PFSK-1 (cell line): ENCODE measurements around the gene GGTA1.

Source experiments
- FOXP2 ChIP-seq: optimal IDR thresholded peaks from 2 replicates; pipeline ENCODE3; 2011; ENCODE audit warnings: borderline replicate concordance, control low read depth, inconsistent platforms; ENCODE audit not compliant: insufficient read depth; ENCODE audit errors: extremely low read length, extremely low read depth
- POLR2AphosphoS5 ChIP-seq: IDR thresholded peaks from 2 replicates; pipeline ENCODE4 v1.6.1; 2012; ENCODE audit warnings: low read depth, mild to moderate bottlenecking, control low read depth, low read length, moderate library complexity
- REST ChIP-seq, 2 experiments: IDR thresholded peaks; 2 replicates each; pipeline versions ENCODE4 v1.6.1 to v1.8.0; 2011 to 2012; ENCODE audit warnings: low read depth in 2 of 2, low read length in 2 of 2, control low read depth in 1 of 2, inconsistent platforms in 1 of 2, mild to moderate bottlenecking in 1 of 2, moderate library complexity in 1 of 2; ENCODE audit not compliant: insufficient read depth in 1 of 2
- SIN3A ChIP-seq: IDR thresholded peaks from 2 replicates; pipeline ENCODE4 v1.6.1; 2012; ENCODE audit warnings: mild to moderate bottlenecking, low read length, moderate library complexity, borderline replicate concordance; ENCODE audit not compliant: insufficient read depth
- TAF1 ChIP-seq: IDR thresholded peaks from 2 replicates; pipeline ENCODE4 v1.6.1; 2012; ENCODE audit warnings: low read length, control low read depth, borderline replicate concordance; ENCODE audit not compliant: insufficient read depth

GGTA1 gene

GRCh38 chr9:121529237-121529987, 29.8 kb upstream of the GGTA1 start:
- TF ChIP-seq POLR2AphosphoS5 (no peak), SIN3A (no peak), FOXP2 (peak; percentile 45), REST (IDR thresholded peaks at IDR 0.05; ENCODE audit: insufficient read depth in 1 of 2, low read depth in 2 of 2, low read length in 2 of 2) (no peak), TAF1 (no peak)

- TF ChIP-seq TAF1 (no peak), SIN3A (no peak), POLR2AphosphoS5 (no peak), REST (IDR thresholded peaks at IDR 0.05; ENCODE audit: insufficient read depth in 1 of 2, low read depth in 2 of 2, low read length in 2 of 2) (no peak), FOXP2 (no peak)
Measured at GRCh38 chr9:121528642-121529041, 29.0 kb upstream of the GGTA1 start.

GRCh38 chr9:121527371-121527770, 27.7 kb upstream of the GGTA1 start:
- TF ChIP-seq POLR2AphosphoS5 = no peak
- TF ChIP-seq SIN3A = no peak
- TF ChIP-seq FOXP2 = no peak
- no peak for TF ChIP-seq REST (IDR thresholded peaks at IDR 0.05; ENCODE audit: insufficient read depth in 1 of 2, low read depth in 2 of 2, low read length in 2 of 2)
- TF ChIP-seq TAF1 = no peak

- TF ChIP-seq SIN3A = no peak
- no peak for TF ChIP-seq REST (IDR thresholded peaks at IDR 0.05; ENCODE audit: insufficient read depth in 1 of 2, low read depth in 2 of 2, low read length in 2 of 2)
- no peak for TF ChIP-seq FOXP2
- no peak for TF ChIP-seq POLR2AphosphoS5
- no peak for TF ChIP-seq TAF1
Measured at GRCh38 chr9:121518634-121519033, 19.0 kb upstream of the GGTA1 start.
